ENCODE results near the gene RAB17. TPM values are rescaled to one million over a fixed set of nuclear protein-coding genes. Genes with fewer than 3 reads are reported as not detected.
A peak's percentile ranks its signal among the peaks of the same experiment; 100 is the strongest.

The RAB17 gene
- total RNA-seq, 6 donors from 2014 or later, result 44.5 to 262 (median 90.6) TPM

DNA sequence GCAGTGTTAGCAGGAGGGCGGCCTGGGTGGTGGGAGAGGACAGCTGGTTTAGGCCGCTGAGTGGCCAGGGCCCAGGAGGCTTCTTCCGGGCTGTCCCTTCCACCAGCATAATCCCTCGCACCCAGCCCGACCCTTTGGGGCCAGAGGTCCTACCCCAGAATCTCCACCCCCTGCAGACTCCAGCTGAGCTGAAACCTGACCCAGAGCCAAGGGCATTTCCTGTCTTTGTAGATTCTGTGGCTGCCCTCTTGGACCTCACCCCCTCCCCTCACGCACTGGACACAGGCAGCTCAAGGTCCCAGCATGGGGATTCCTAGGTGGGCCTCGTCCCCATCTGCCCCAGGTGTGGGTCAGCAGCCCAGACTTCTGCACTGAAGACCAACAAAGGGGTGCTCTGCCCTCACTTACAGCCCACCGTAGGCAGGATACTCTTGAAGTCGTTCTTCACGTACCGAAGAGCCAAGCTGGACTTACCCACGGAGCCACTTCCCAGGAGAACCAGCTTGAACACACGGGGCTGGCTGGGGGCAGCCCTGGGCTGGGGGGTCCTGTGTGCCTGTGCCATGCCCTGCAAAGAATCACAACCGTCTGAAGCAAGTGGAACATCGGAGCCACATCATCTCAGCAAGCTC, 4.8 kb downstream of the RAB17 start:
- no peak overlapping the region for H3K27ac ChIP-seq
- peaks cover 18 to 29% (median 24%) of the 10 kb centered on the region in 4 donors for H3K4me1 ChIP-seq
- peaks cover 0 to 6% (median 2%) of the 10 kb centered on the region in 4 donors for H3K36me3 ChIP-seq
- ATAC-seq (ENCODE audit: low FRiP score in 2 of 2), result no peak
- H3K9me3 ChIP-seq, result no peaks in the 10 kb centered on the region
- no peak overlapping the region for H3K4me3 ChIP-seq
- H3K27me3 ChIP-seq, result no peaks in the 10 kb centered on the region
- 73 to 77% methylated on average over 11 to 15 of the region's 15 CpGs for WGBS, 2 donors
- peak in 1 of 2 donors; percentile 40 for DNase-seq
- TF ChIP-seq, protein P1, sequence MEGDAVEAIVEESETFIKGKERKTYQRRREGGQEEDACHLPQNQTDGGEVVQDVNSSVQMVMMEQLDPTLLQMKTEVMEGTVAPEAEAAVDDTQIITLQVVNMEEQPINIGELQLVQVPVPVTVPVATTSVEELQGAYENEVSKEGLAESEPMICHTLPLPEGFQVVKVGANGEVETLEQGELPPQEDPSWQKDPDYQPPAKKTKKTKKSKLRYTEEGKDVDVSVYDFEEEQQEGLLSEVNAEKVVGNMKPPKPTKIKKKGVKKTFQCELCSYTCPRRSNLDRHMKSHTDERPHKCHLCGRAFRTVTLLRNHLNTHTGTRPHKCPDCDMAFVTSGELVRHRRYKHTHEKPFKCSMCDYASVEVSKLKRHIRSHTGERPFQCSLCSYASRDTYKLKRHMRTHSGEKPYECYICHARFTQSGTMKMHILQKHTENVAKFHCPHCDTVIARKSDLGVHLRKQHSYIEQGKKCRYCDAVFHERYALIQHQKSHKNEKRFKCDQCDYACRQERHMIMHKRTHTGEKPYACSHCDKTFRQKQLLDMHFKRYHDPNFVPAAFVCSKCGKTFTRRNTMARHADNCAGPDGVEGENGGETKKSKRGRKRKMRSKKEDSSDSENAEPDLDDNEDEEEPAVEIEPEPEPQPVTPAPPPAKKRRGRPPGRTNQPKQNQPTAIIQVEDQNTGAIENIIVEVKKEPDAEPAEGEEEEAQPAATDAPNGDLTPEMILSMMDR (IDR thresholded peaks at IDR 0.05), result no peak
- TF ChIP-seq POLR2AphosphoS5 (IDR thresholded peaks at IDR 0.05) (no peak), EP300 (IDR thresholded peaks at IDR 0.05) (no peak), POLR2A (IDR thresholded peaks at IDR 0.05) (no peak)

DNA sequence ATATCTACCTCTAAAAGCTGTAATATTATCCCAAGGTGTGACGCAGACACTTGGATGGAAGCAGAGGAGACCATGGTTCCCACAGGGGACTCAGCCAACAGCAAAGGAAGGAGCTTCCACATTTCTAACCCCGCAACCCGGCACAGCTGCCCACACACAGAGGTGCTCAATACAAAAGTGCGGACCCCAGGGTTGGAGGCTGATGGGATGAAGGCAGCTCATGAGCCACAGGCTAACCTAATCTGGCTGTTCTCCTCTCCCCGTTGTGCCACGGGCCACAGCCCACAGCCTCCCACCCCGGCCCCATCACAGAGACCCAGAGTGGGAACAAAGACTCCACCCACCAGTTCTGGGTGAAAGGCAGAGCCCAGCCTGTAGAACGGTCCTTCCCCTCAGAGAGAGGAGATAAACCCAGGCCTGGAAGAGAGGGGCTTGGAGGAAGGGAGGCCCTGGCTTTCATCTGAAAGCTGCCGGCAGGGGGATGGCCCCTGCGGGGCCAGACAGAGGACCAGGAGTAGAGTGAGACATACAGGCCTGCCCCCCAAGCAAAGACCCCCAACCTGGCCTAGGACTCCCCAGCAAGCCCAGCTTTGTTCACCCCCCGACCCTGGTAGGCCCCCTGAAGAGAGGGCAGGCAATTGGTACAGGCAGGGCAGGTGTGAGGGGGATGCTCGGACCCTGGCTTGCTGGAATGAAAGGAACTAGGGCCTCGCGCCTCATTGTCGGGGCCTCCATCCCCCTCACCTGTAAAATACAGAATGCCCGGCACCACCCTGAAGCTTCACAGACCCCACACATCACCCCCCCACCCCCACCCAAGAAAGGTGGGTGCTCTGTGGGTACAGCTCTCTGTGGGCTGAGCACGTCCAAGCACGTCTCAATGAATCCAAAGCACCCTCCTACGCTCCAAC, 6.9 kb downstream of the RAB17 start:
- Histone ChIP-seq H3K27me3 (no peaks in the 10 kb centered on the region), H3K36me3 (peaks cover 0 to 6% (median 2%) of the 10 kb centered on the region in 4 donors), H3K4me3 (no peak overlapping the region), H3K9me3 (no peaks in the 10 kb centered on the region), H3K4me1 (peaks cover 15 to 25% (median 20%) of the 10 kb centered on the region in 4 donors), H3K27ac (no peak overlapping the region)
- no peak for ATAC-seq (ENCODE audit: low FRiP score in 2 of 2)
- TF ChIP-seq POLR2A (IDR thresholded peaks at IDR 0.05), result no peak
- TF ChIP-seq POLR2AphosphoS5 (IDR thresholded peaks at IDR 0.05), result no peak
- TF ChIP-seq EP300 (IDR thresholded peaks at IDR 0.05), result no peak
- TF ChIP-seq, protein P1 (IDR thresholded peaks at IDR 0.05), result no peak
- WGBS, 2 donors, result 91 to 97% methylated on average over 6 to 19 of the region's 19 CpGs
- DNase-seq, result peak in 1 of 2 donors; percentile 39

DNA sequence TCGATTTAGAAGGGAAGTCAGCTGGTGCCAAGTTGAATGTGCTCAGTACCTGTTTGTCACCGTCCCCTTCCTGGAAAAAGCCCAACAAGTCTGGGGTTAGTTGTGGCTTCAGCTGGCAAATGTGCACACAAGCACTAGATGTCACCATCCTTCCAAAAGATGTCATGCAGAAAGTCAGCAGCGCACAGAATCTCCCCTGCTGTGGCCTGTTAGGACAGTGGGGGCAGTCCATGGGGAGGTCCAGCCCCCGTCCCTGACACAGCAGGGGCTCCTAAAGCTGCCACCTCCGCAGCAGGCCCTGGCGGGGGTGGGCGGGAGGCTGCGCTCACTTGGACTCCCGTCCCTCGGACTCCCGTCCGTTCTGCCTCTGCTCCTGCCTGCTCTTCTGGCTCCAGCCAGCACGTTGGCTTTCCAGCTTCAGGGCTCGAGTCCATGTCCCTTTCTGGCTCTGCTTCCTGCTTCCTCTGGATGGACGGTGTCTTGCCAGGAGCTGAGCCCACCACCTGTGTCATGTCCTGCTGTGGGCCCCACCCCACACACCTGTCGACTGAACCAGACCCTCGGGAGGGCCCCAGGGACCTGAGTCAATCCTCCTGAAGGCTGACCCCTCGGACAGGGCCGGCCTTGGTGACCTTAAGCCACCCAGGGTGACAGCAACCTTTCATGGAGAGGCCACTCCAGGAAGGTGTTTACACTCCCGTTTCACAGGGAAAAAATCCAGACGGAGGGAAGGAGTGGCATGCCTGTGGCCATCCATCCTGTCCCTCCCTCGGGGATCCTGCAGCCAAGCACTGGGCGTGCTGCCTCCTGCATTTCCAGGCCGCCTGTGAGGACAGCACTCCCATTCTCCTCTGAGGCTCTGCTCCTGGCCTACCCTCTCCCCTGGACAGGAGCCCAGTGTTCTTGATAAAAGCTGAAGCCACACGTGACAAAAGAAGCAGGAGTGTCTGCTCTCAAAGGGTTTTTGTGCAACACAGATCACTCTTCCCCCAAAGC, 8.5 kb downstream of the RAB17 start:
- Histone ChIP-seq H3K4me3 (peak overlapping the region in 1 of 4 donors; percentile 19), H3K4me1 (peaks cover 15 to 23% (median 17%) of the 10 kb centered on the region in 4 donors), H3K27me3 (no peaks in the 10 kb centered on the region), H3K36me3 (peaks cover 0 to 6% (median 2%) of the 10 kb centered on the region in 4 donors), H3K9me3 (no peaks in the 10 kb centered on the region), H3K27ac (peak overlapping the region; percentile 57 to 86 (median 64))
- TF ChIP-seq, protein P1 (IDR thresholded peaks at IDR 0.05), result peak; percentile 35 to 55 (median 44)
- TF ChIP-seq POLR2A (IDR thresholded peaks at IDR 0.05) (no peak), EP300 (IDR thresholded peaks at IDR 0.05) (no peak), POLR2AphosphoS5 (IDR thresholded peaks at IDR 0.05) (peak; percentile 15 to 39)
- 40 to 55% methylated on average over 13 to 22 of the region's 25 CpGs for WGBS, 2 donors
- ATAC-seq (ENCODE audit: low FRiP score in 2 of 2) (peak; percentile 65 to 85), DNase-seq (peak; percentile 80 to 83)

DNA sequence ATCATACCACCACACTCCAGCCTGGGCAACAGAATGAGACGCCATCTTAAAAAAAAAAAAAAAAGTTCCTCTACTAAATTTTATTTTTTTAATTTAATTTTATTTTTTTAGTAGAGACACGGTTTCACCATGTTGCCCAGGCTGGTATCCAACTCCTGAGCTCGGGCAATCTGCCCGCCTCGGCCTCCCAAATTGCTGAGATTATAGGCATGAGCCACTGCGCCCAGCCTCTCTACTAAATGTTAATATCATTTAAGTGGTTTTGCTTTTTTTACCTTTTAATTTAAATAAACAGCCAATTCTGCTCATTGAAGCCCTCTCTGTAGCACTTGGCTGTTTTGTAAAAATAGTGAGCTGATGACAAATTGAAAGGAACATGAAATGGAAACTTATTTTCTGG, 9.2 kb downstream of the RAB17 start:
- H3K4me1 ChIP-seq, result peaks cover 15 to 23% (median 17%) of the 10 kb centered on the region in 4 donors
- H3K27me3 ChIP-seq, result no peaks in the 10 kb centered on the region
- no peak overlapping the region for H3K4me3 ChIP-seq
- ATAC-seq (ENCODE audit: low FRiP score in 2 of 2) (no peak), DNase-seq (no peak)
- peaks cover 0 to 9% (median 3%) of the 10 kb centered on the region in 4 donors for H3K36me3 ChIP-seq
- H3K27ac ChIP-seq, result peak overlapping the region in 3 of 4 donors; percentile 60 to 86 (median 68)
- TF ChIP-seq POLR2A (IDR thresholded peaks at IDR 0.05), result no peak
- TF ChIP-seq POLR2AphosphoS5 (IDR thresholded peaks at IDR 0.05), result no peak
- TF ChIP-seq, protein P1 (IDR thresholded peaks at IDR 0.05), result no peak
- TF ChIP-seq EP300 (IDR thresholded peaks at IDR 0.05), result no peak
- no peaks in the 10 kb centered on the region for H3K9me3 ChIP-seq
- 84 to 85% methylated on average over 6 of the region's 6 CpGs for WGBS, 2 donors
